HepG2 (cell line): ENCODE results near the gene LIPC. TPM values are rescaled to one million over a fixed set of nuclear protein-coding genes. Genes with fewer than 3 reads are reported as not detected.
A peak's percentile ranks its signal among the peaks of the same experiment; 100 is the strongest.

Source experiments
- CEBPZ ChIP-seq: IDR thresholded peaks from 2 replicates; pipeline ENCODE4 v1.6.1; 2012; ENCODE audit warnings: low read length, improper control_type of control experiment
- CERS6 ChIP-seq: sonication (generic); formaldehyde crosslinking; IDR thresholded peaks from 2 replicates; pipeline ENCODE4 v1.5.0; 2020; ENCODE audit warnings: missing genetic modification reagents
- FLYWCH1 ChIP-seq: sonication (generic); formaldehyde crosslinking; IDR thresholded peaks from 2 replicates; pipeline ENCODE4 v1.8.1; 2023; ENCODE audit warnings: mild to moderate bottlenecking, missing genetic modification reagents
- KAT8 ChIP-seq: IDR thresholded peaks from 2 replicates; pipeline ENCODE4 v1.6.1; 2016; ENCODE audit warnings: missing genetic modification reagents, missing compliant biosample characterization
- KDM4B ChIP-seq: sonication (generic); formaldehyde crosslinking; IDR thresholded peaks from 2 replicates; pipeline ENCODE4 v1.4.0; 2020; ENCODE audit warnings: missing genetic modification reagents
- KLF6 ChIP-seq: IDR thresholded peaks from 2 replicates; pipeline ENCODE4 v1.8.0; 2016; ENCODE audit warnings: missing biosample characterization, missing genetic modification reagents
- NR1H2 ChIP-seq: sonication (generic); formaldehyde crosslinking; IDR thresholded peaks from 2 replicates; pipeline ENCODE4 v1.8.1; 2022; ENCODE audit warnings: low read depth, missing genetic modification reagents, borderline replicate concordance
- PHB2 ChIP-seq: fragments of 450-650 bp; IDR thresholded peaks from 2 replicates; pipeline ENCODE4 v1.6.1; 2018; ENCODE audit not compliant: partially characterized antibody
- PPARG ChIP-seq: conservative IDR thresholded peaks from 2 replicates; pipeline ENCODE4 v1.6.1; 2016; ENCODE audit warnings: missing biosample characterization, missing genetic modification reagents
- THYN1 ChIP-seq: sonication (generic); formaldehyde crosslinking; IDR thresholded peaks from 2 replicates; pipeline ENCODE4 v1.8.1; 2023; ENCODE audit warnings: low read depth, mild to moderate bottlenecking, moderate library complexity, missing genetic modification reagents, borderline replicate concordance
- ZNF292 ChIP-seq: sonication (generic); formaldehyde crosslinking; IDR thresholded peaks from 2 replicates; pipeline ENCODE4 v1.8.1; 2022; ENCODE audit warnings: mild to moderate bottlenecking, low read depth, missing genetic modification reagents, borderline replicate concordance
- polyA plus RNA-seq, 8 experiments: library from polyadenylated mRNA; depleted of rRNA in 3 of 8; stranded (reverse) in 7 of 8; unstranded in 1 of 8; fragments of >200 nt; fragmentation: Illumina TruSeq in 4 of 8; extraction: Trizol in 4 of 8; gene quantifications; 2 replicates each; pipeline versions ENCODE4 v1.2.1 to v1.2.3, GENCODE V29; 2011 to 2016; ENCODE audit warnings: low read depth in 4 of 8, missing spikeins in 1 of 8, mixed read lengths in 1 of 8; ENCODE audit not compliant: insufficient read depth in 1 of 8
- total RNA-seq, 5 experiments: library from RNA; depleted of rRNA; stranded (reverse); fragments of >200 nt; fragmentation: Illumina TruSeq; extraction: Trizol; gene quantifications; 2 replicates each; pipeline ENCODE4 v1.2.3, GENCODE V29; 2016; ENCODE audit warnings: low read depth in 1 of 5
- TF ChIP-seq, protein P1 (sequence below): sonication (generic); formaldehyde crosslinking; IDR thresholded peaks from 2 replicates; pipeline ENCODE4 v1.9.0; 2021; ENCODE audit warnings: missing genetic modification reagents, borderline replicate concordance
- TF ChIP-seq, protein P2 (sequence below): sonication (generic); formaldehyde crosslinking; IDR thresholded peaks from 2 replicates; pipeline ENCODE4 v1.4.0; 2020; ENCODE audit warnings: missing genetic modification reagents, mild to moderate bottlenecking, borderline replicate concordance
- TF ChIP-seq, protein P3 (sequence below): IDR thresholded peaks from 2 replicates; pipeline ENCODE4 v1.6.1; 2016; ENCODE audit warnings: missing genetic modification reagents, missing compliant biosample characterization
- TF ChIP-seq, protein P4 (sequence below): sonication (generic); formaldehyde crosslinking; IDR thresholded peaks from 2 replicates; pipeline ENCODE4 v1.5.1; 2020; ENCODE audit warnings: missing genetic modification reagents, mild to moderate bottlenecking, borderline replicate concordance

Gene LIPC
- total and polyA plus RNA-seq, 2 of the 13 experiments (the other 11 are each of a cell fraction or from before 2014, with no cell fraction given): 26.0 to 38.0 TPM

GRCh38 chr15:58475573-58476524 is 44.1 kb downstream of the LIPC start (continued):
- TF ChIP-seq, protein P1, sequence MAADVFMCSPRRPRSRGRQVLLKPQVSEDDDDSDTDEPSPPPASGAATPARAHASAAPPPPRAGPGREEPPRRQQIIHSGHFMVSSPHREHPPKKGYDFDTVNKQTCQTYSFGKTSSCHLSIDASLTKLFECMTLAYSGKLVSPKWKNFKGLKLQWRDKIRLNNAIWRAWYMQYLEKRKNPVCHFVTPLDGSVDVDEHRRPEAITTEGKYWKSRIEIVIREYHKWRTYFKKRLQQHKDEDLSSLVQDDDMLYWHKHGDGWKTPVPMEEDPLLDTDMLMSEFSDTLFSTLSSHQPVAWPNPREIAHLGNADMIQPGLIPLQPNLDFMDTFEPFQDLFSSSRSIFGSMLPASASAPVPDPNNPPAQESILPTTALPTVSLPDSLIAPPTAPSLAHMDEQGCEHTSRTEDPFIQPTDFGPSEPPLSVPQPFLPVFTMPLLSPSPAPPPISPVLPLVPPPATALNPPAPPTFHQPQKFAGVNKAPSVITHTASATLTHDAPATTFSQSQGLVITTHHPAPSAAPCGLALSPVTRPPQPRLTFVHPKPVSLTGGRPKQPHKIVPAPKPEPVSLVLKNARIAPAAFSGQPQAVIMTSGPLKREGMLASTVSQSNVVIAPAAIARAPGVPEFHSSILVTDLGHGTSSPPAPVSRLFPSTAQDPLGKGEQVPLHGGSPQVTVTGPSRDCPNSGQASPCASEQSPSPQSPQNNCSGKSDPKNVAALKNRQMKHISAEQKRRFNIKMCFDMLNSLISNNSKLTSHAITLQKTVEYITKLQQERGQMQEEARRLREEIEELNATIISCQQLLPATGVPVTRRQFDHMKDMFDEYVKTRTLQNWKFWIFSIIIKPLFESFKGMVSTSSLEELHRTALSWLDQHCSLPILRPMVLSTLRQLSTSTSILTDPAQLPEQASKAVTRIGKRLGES (CRISPR knock-in tag): no peak
- TF ChIP-seq CERS6 (CRISPR knock-in tag) (no peak), NR1H2 (no peak), KDM4B (no peak), PHB2 (no peak), KLF6 (no peak), THYN1 (CRISPR knock-in tag) (no peak), ZNF292 (CRISPR knock-in tag) (peak; percentile 53; the same call in 1 of the 2 replicates), FLYWCH1 (CRISPR knock-in tag) (no peak), KAT8 (CRISPR knock-in tag) (no peak), PPARG (CRISPR knock-in tag) (no peak), CEBPZ (no peak)
- TF ChIP-seq, protein P2, sequence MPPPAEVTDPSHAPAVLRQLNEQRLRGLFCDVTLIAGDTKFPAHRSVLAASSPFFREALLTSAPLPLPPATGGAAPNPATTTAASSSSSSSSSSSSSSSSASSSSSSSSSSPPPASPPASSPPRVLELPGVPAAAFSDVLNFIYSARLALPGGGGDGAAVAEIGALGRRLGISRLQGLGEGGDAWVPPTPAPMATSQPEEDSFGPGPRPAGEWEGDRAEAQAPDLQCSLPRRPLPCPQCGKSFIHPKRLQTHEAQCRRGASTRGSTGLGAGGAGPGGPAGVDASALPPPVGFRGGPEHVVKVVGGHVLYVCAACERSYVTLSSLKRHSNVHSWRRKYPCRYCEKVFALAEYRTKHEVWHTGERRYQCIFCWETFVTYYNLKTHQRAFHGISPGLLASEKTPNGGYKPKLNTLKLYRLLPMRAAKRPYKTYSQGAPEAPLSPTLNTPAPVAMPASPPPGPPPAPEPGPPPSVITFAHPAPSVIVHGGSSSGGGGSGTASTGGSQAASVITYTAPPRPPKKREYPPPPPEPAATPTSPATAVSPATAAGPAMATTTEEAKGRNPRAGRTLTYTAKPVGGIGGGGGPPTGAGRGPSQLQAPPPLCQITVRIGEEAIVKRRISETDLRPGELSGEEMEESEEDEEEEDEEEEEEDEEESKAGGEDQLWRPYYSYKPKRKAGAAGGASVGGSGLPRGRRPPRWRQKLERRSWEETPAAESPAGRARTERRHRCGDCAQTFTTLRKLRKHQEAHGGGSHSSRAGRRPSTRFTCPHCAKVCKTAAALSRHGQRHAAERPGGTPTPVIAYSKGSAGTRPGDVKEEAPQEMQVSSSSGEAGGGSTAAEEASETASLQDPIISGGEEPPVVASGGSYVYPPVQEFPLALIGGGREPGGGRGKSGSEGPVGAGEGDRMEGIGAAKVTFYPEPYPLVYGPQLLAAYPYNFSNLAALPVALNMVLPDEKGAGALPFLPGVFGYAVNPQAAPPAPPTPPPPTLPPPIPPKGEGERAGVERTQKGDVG (CRISPR knock-in tag): no peak
- TF ChIP-seq, protein P3, sequence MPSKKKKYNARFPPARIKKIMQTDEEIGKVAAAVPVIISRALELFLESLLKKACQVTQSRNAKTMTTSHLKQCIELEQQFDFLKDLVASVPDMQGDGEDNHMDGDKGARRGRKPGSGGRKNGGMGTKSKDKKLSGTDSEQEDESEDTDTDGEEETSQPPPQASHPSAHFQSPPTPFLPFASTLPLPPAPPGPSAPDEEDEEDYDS: peak; percentile 40; the same call in 1 of the 2 replicates
- TF ChIP-seq, protein P4, sequence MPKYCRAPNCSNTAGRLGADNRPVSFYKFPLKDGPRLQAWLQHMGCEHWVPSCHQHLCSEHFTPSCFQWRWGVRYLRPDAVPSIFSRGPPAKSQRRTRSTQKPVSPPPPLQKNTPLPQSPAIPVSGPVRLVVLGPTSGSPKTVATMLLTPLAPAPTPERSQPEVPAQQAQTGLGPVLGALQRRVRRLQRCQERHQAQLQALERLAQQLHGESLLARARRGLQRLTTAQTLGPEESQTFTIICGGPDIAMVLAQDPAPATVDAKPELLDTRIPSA (CRISPR knock-in tag): no peak
